ENCODE data around the gene MSANTD1.

DNA sequence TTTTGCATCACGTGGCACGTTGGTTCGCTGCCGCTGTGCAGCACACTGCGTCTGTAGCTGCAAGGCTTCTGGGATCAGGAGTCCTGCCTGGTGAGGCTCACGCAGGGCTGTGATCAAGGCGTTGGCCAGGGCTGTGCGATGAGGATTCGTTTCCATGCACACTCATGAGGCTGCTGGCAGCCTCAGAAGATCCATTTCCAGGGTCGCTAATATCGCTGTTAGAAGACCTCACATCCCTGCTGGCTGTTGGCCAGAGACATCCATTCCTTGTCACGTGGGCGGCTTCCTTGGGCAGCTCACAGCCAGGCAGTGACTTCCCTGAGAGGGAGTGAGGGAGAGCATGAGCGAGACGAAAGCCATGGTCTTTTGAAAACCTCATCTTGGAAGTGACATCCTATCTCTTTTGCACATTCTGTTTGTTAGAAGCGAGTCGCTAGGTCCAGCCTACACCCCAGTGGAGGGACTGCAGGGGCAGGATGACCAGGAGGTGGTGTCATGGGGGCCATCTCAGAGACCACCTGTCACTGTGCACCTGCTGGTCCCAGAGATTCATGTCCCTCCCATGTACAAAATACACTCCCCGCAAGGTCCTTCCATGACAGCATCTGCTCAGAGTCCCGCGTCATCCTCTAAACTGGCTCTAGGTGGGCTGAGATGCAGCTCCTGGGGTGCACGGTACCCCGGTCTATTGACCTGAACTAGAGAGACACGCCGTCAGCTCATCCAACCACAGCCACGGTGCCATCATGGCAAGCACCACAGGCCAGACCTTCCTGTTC lies 56.1 kb downstream of the MSANTD1 start:
- TF ChIP-seq, protein P1, sequence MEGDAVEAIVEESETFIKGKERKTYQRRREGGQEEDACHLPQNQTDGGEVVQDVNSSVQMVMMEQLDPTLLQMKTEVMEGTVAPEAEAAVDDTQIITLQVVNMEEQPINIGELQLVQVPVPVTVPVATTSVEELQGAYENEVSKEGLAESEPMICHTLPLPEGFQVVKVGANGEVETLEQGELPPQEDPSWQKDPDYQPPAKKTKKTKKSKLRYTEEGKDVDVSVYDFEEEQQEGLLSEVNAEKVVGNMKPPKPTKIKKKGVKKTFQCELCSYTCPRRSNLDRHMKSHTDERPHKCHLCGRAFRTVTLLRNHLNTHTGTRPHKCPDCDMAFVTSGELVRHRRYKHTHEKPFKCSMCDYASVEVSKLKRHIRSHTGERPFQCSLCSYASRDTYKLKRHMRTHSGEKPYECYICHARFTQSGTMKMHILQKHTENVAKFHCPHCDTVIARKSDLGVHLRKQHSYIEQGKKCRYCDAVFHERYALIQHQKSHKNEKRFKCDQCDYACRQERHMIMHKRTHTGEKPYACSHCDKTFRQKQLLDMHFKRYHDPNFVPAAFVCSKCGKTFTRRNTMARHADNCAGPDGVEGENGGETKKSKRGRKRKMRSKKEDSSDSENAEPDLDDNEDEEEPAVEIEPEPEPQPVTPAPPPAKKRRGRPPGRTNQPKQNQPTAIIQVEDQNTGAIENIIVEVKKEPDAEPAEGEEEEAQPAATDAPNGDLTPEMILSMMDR (IDR thresholded peaks at IDR 0.05 in 2 of 3, conservative IDR thresholded peaks at IDR 0.05 in 1 of 3; ENCODE audit: control insufficient read depth in 2 of 3, extremely low read depth in 1 of 3, insufficient read depth in 1 of 3, low read depth in 3 of 3, low read length in 3 of 3), result no peak
- TF ChIP-seq MTA2 (IDR thresholded peaks at IDR 0.05; ENCODE audit: low read depth), result no peak
- no peak for TF ChIP-seq CREM (IDR thresholded peaks at IDR 0.05; ENCODE audit: low read depth)
- TF ChIP-seq, protein P2, sequence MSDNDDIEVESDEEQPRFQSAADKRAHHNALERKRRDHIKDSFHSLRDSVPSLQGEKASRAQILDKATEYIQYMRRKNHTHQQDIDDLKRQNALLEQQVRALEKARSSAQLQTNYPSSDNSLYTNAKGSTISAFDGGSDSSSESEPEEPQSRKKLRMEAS (IDR thresholded peaks at IDR 0.05; ENCODE audit: low read depth, low read length), result no peak
- TF ChIP-seq POLR2A (IDR thresholded peaks at IDR 0.05; ENCODE audit: low read depth, low read length), result no peak
- TF ChIP-seq, protein P3, sequence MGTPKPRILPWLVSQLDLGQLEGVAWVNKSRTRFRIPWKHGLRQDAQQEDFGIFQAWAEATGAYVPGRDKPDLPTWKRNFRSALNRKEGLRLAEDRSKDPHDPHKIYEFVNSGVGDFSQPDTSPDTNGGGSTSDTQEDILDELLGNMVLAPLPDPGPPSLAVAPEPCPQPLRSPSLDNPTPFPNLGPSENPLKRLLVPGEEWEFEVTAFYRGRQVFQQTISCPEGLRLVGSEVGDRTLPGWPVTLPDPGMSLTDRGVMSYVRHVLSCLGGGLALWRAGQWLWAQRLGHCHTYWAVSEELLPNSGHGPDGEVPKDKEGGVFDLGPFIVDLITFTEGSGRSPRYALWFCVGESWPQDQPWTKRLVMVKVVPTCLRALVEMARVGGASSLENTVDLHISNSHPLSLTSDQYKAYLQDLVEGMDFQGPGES (IDR thresholded peaks at IDR 0.05), result no peak
- TF ChIP-seq ZNF384 (IDR thresholded peaks at IDR 0.05; ENCODE audit: borderline replicate concordance, low read depth, low read length), result no peak
- TF ChIP-seq TAF1 (IDR thresholded peaks at IDR 0.05; ENCODE audit: borderline replicate concordance, low read depth, low read length), result no peak
- TF ChIP-seq GATAD2B (conservative IDR thresholded peaks at IDR 0.05; ENCODE audit: low read depth), result no peak
- TF ChIP-seq CREB1 (IDR thresholded peaks at IDR 0.05; ENCODE audit: low read depth), result no peak
- TF ChIP-seq, protein P4, sequence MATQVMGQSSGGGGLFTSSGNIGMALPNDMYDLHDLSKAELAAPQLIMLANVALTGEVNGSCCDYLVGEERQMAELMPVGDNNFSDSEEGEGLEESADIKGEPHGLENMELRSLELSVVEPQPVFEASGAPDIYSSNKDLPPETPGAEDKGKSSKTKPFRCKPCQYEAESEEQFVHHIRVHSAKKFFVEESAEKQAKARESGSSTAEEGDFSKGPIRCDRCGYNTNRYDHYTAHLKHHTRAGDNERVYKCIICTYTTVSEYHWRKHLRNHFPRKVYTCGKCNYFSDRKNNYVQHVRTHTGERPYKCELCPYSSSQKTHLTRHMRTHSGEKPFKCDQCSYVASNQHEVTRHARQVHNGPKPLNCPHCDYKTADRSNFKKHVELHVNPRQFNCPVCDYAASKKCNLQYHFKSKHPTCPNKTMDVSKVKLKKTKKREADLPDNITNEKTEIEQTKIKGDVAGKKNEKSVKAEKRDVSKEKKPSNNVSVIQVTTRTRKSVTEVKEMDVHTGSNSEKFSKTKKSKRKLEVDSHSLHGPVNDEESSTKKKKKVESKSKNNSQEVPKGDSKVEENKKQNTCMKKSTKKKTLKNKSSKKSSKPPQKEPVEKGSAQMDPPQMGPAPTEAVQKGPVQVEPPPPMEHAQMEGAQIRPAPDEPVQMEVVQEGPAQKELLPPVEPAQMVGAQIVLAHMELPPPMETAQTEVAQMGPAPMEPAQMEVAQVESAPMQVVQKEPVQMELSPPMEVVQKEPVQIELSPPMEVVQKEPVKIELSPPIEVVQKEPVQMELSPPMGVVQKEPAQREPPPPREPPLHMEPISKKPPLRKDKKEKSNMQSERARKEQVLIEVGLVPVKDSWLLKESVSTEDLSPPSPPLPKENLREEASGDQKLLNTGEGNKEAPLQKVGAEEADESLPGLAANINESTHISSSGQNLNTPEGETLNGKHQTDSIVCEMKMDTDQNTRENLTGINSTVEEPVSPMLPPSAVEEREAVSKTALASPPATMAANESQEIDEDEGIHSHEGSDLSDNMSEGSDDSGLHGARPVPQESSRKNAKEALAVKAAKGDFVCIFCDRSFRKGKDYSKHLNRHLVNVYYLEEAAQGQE (IDR thresholded peaks at IDR 0.05; ENCODE audit: low read depth, low read length), result no peak
